HepG2 (cell line): Measurements from ENCODE around the gene ADGRB3.
"Not testable (repeated sequence)": the region's sequence is repeated elsewhere in the genome, so short reads cannot be mapped to it uniquely, and the experiment has no call there.

Source experiments
- ATF7 ChIP-seq, 2 experiments: fragments of 450-650 bp in 1 of 2; sonication (generic) in 1 of 2; formaldehyde crosslinking in 1 of 2; IDR thresholded peaks; 2 replicates each; pipeline versions ENCODE4 v1.4.0 to v1.6.1; 2016 to 2020; ENCODE audit warnings: antibody characterized with exemption in 1 of 2, mild to moderate bottlenecking in 1 of 2, missing genetic modification reagents in 1 of 2
- EP300 ChIP-seq, 3 experiments: sonication (generic) in 1 of 3; formaldehyde crosslinking in 1 of 3; IDR thresholded peaks; 2 replicates each; pipeline versions ENCODE4 v1.5.1 to v1.6.1; 2011 to 2020; ENCODE audit warnings: low read depth in 2 of 3, low read length in 2 of 3, borderline replicate concordance in 1 of 3, improper control_type of control experiment in 1 of 3, mild to moderate bottlenecking in 1 of 3, missing genetic modification reagents in 1 of 3, moderate library complexity in 1 of 3
- EZH2 ChIP-seq: conservative IDR thresholded peaks from 2 replicates; pipeline ENCODE4 v1.6.1; 2012; ENCODE audit warnings: mild to moderate bottlenecking, low read depth, low read length, moderate library complexity
- FLYWCH1 ChIP-seq: sonication (generic); formaldehyde crosslinking; IDR thresholded peaks from 2 replicates; pipeline ENCODE4 v1.8.1; 2023; ENCODE audit warnings: mild to moderate bottlenecking, missing genetic modification reagents
- RAD21 ChIP-seq: fragments of 450-650 bp; formaldehyde crosslinking; IDR thresholded peaks from 2 replicates; pipeline ENCODE4 v1.5.0; 2020; ENCODE audit warnings: mild to moderate bottlenecking
- SMC3 ChIP-seq: IDR thresholded peaks from 2 replicates; pipeline ENCODE4 v1.6.1; 2011; ENCODE audit warnings: low read length, improper control_type of control experiment
- TAF1 ChIP-seq: sonication (generic); formaldehyde crosslinking; IDR thresholded peaks from 2 replicates; pipeline ENCODE4 v1.4.0; 2020; ENCODE audit warnings: missing genetic modification reagents
- ZNF143 ChIP-seq: sonication (generic); formaldehyde crosslinking; IDR thresholded peaks from 2 replicates; pipeline ENCODE4 v1.4.0; 2020; ENCODE audit warnings: missing genetic modification reagents
- ZNF274 ChIP-seq: sonication (generic); formaldehyde crosslinking; IDR thresholded peaks from 2 replicates; pipeline ENCODE4 v1.5.1; 2020; ENCODE audit warnings: mild to moderate bottlenecking, missing genetic modification reagents
- ZNF354B ChIP-seq: sonication (generic); formaldehyde crosslinking; IDR thresholded peaks from 2 replicates; pipeline ENCODE4 v1.8.0; 2022; ENCODE audit warnings: mild to moderate bottlenecking, missing genetic modification reagents
- TF ChIP-seq, protein P1 (sequence below), 2 experiments: IDR thresholded peaks; 2 replicates each; pipeline ENCODE4 v1.6.1; 2011 to 2012; ENCODE audit warnings: low read length in 2 of 2, borderline replicate concordance in 1 of 2, low read depth in 1 of 2, mild to moderate bottlenecking in 1 of 2, moderate library complexity in 1 of 2
- TF ChIP-seq, protein P2 (sequence below): sonication (generic); formaldehyde crosslinking; IDR thresholded peaks from 2 replicates; pipeline ENCODE4 v1.5.0; 2020; ENCODE audit warnings: mild to moderate bottlenecking, missing genetic modification reagents, moderate library complexity
- TF ChIP-seq, protein P3 (sequence below): sonication (generic); formaldehyde crosslinking; IDR thresholded peaks from 2 replicates; pipeline ENCODE4 v1.8.1; 2023; ENCODE audit warnings: mild to moderate bottlenecking, inconsistent platforms, moderate library complexity, missing genetic modification reagents, borderline replicate concordance
- TF ChIP-seq, protein P4 (sequence below): sonication (generic); formaldehyde crosslinking; IDR thresholded peaks from 2 replicates; pipeline ENCODE4 v1.5.0; 2020; ENCODE audit warnings: mild to moderate bottlenecking, missing genetic modification reagents, borderline replicate concordance

DNA sequence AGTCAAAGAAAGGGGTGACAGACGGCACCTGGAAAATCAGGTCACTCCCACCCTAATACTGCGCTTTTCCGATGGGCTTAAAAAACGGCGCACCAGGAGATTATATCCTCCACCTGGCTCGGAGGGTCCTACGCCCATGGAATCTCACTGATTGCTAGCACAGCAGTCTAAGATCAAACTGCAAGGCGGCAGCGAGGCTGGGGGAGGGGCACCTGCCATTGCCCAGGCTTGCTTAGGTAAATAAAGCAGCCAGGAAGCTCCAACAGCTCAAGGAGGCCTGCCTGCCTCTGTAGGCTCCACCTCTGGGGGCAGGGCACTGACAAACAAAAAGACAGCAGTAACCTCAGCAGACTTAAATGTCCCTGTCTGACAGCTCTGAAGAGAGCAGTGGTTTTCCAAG is 277.7 kb downstream of the ADGRB3 start:
- TF ChIP-seq, protein P1, sequence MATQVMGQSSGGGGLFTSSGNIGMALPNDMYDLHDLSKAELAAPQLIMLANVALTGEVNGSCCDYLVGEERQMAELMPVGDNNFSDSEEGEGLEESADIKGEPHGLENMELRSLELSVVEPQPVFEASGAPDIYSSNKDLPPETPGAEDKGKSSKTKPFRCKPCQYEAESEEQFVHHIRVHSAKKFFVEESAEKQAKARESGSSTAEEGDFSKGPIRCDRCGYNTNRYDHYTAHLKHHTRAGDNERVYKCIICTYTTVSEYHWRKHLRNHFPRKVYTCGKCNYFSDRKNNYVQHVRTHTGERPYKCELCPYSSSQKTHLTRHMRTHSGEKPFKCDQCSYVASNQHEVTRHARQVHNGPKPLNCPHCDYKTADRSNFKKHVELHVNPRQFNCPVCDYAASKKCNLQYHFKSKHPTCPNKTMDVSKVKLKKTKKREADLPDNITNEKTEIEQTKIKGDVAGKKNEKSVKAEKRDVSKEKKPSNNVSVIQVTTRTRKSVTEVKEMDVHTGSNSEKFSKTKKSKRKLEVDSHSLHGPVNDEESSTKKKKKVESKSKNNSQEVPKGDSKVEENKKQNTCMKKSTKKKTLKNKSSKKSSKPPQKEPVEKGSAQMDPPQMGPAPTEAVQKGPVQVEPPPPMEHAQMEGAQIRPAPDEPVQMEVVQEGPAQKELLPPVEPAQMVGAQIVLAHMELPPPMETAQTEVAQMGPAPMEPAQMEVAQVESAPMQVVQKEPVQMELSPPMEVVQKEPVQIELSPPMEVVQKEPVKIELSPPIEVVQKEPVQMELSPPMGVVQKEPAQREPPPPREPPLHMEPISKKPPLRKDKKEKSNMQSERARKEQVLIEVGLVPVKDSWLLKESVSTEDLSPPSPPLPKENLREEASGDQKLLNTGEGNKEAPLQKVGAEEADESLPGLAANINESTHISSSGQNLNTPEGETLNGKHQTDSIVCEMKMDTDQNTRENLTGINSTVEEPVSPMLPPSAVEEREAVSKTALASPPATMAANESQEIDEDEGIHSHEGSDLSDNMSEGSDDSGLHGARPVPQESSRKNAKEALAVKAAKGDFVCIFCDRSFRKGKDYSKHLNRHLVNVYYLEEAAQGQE (IDR thresholded peaks at IDR 0.05; ENCODE audit: borderline replicate concordance in 1 of 2, low read depth in 1 of 2, low read length in 2 of 2) = not testable (repeated sequence)
- not testable (repeated sequence) for TF ChIP-seq FLYWCH1 (CRISPR knock-in tag); ZNF274 (CRISPR knock-in tag); ZNF354B (CRISPR knock-in tag); EZH2; ZNF143 (CRISPR knock-in tag); EP300 (IDR thresholded peaks at IDR 0.05; ENCODE audit: low read depth in 2 of 2, low read length in 2 of 2); EP300 (CRISPR knock-in tag; IDR thresholded peaks at IDR 0.05; ENCODE audit: borderline replicate concordance); RAD21 (CRISPR knock-in tag); SMC3; TAF1; ATF7 (IDR thresholded peaks at IDR 0.05); ATF7 (CRISPR knock-in tag; IDR thresholded peaks at IDR 0.05)
- TF ChIP-seq, protein P2, sequence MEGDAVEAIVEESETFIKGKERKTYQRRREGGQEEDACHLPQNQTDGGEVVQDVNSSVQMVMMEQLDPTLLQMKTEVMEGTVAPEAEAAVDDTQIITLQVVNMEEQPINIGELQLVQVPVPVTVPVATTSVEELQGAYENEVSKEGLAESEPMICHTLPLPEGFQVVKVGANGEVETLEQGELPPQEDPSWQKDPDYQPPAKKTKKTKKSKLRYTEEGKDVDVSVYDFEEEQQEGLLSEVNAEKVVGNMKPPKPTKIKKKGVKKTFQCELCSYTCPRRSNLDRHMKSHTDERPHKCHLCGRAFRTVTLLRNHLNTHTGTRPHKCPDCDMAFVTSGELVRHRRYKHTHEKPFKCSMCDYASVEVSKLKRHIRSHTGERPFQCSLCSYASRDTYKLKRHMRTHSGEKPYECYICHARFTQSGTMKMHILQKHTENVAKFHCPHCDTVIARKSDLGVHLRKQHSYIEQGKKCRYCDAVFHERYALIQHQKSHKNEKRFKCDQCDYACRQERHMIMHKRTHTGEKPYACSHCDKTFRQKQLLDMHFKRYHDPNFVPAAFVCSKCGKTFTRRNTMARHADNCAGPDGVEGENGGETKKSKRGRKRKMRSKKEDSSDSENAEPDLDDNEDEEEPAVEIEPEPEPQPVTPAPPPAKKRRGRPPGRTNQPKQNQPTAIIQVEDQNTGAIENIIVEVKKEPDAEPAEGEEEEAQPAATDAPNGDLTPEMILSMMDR (CRISPR knock-in tag) = not testable (repeated sequence)
- TF ChIP-seq, protein P3, sequence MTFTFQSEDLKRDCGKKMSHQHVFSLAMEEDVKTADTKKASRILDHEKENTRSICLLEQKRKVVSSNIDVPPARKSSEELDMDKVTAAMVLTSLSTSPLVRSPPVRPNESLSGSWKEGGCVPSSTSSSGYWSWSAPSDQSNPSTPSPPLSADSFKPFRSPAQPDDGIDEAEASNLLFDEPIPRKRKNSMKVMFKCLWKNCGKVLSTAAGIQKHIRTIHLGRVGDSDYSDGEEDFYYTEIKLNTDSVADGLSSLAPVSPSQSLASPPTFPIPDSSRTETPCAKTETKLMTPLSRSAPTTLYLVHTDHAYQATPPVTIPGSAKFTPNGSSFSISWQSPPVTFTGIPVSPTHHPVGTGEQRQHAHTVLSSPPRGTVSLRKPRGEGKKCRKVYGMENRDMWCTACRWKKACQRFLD = not testable (repeated sequence)
- TF ChIP-seq, protein P4, sequence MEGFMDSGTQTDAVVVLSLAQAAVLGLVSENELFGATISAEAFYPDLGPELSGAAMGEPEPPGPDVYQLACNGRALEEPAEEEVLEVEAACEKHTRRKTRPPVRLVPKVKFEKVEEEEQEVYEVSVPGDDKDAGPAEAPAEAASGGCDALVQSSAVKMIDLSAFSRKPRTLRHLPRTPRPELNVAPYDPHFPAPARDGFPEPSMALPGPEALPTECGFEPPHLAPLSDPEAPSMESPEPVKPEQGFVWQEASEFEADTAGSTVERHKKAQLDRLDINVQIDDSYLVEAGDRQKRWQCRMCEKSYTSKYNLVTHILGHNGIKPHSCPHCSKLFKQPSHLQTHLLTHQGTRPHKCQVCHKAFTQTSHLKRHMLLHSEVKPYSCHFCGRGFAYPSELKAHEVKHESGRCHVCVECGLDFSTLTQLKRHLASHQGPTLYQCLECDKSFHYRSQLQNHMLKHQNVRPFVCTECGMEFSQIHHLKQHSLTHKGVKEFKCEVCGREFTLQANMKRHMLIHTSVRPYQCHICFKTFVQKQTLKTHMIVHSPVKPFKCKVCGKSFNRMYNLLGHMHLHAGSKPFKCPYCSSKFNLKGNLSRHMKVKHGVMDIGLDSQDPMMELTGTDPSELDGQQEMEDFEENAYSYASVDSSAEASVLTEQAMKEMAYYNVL (CRISPR knock-in tag) = not testable (repeated sequence)
